ENCODE results near the gene DNAJA4.

DNAJA4 gene

GRCh38 chr15:78256044-78256437 lies 8.3 kb upstream of the DNAJA4 start:
- DNase-seq (ENCODE audit: low read depth): no peak
- TF ChIP-seq CTCF (conservative IDR thresholded peaks at IDR 0.05; ENCODE audit: low read length): no peak
- H3K4me3 ChIP-seq (ENCODE audit: low read length): no peak overlapping the region

GRCh38 chr15:78257681-78258080 lies 6.7 kb upstream of the DNAJA4 start:
- no peak for DNase-seq (ENCODE audit: low read depth)
- H3K4me3 ChIP-seq (ENCODE audit: low read length): no peak overlapping the region
- no peak for TF ChIP-seq CTCF (conservative IDR thresholded peaks at IDR 0.05; ENCODE audit: low read length)

- TF ChIP-seq CTCF (conservative IDR thresholded peaks at IDR 0.05; ENCODE audit: low read length): no peak
- no peak for DNase-seq (ENCODE audit: low read depth)
- H3K4me3 ChIP-seq (ENCODE audit: low read length): no peak overlapping the region
Measured at GRCh38 chr15:78259232-78259631, 5.1 kb upstream of the DNAJA4 start.

- DNase-seq (ENCODE audit: low read depth): no peak
- no peak for TF ChIP-seq CTCF (conservative IDR thresholded peaks at IDR 0.05; ENCODE audit: low read length)
Measured at GRCh38 chr15:78260489-78260888, 3.9 kb upstream of the DNAJA4 start.

GRCh38 chr15:78261062-78261461 lies 3.3 kb upstream of the DNAJA4 start:
- DNase-seq (ENCODE audit: low read depth): no peak
- TF ChIP-seq CTCF (conservative IDR thresholded peaks at IDR 0.05; ENCODE audit: low read length): no peak
- no peak overlapping the region for H3K4me3 ChIP-seq (ENCODE audit: low read length)

More at GRCh38 chr15:78260489-78260888, 3.9 kb upstream of the DNAJA4 start:
- H3K4me3 ChIP-seq (ENCODE audit: low read length): no peak overlapping the region

- no peak for TF ChIP-seq CTCF (conservative IDR thresholded peaks at IDR 0.05; ENCODE audit: low read length)
- no peak for DNase-seq (ENCODE audit: low read depth)
- H3K4me3 ChIP-seq (ENCODE audit: low read length): no peak overlapping the region
Measured at GRCh38 chr15:78263351-78263781, 996 bp upstream of the DNAJA4 start.

- TF ChIP-seq CTCF (conservative IDR thresholded peaks at IDR 0.05; ENCODE audit: low read length): no peak
- DNase-seq (ENCODE audit: low read depth): no peak
- H3K4me3 ChIP-seq (ENCODE audit: low read length): no peak overlapping the region
Measured at GRCh38 chr15:78263907-78264303, 457 bp upstream of the DNAJA4 start.
